GM21390 (cell line): ENCODE data around the gene GFPT1.

ENCODE experiments used
- ATAC-seq: cut with Tn5 transposase; IDR thresholded peaks from one replicate; pipeline ENCODE4 v1.9.1; 2021; ENCODE audit not compliant: unreplicated experiment

GFPT1 gene

GRCh38 chr2:69296421-69296820 is 90.6 kb downstream of the GFPT1 start:
- no peak for ATAC-seq

GRCh38 chr2:69292256-69292655 is 94.8 kb downstream of the GFPT1 start:
- no peak for ATAC-seq

- ATAC-seq = no peak
Measured at GRCh38 chr2:69291721-69292120, 95.3 kb downstream of the GFPT1 start.

GRCh38 chr2:69291004-69291650 is 95.9 kb downstream of the GFPT1 start:
- no peak for ATAC-seq

GRCh38 chr2:69288429-69288828 is 98.6 kb downstream of the GFPT1 start:
- ATAC-seq = no peak

GRCh38 chr2:69287544-69287943 is 99.5 kb downstream of the GFPT1 start:
- no peak for ATAC-seq

GRCh38 chr2:69285379-69285894 is 101.6 kb downstream of the GFPT1 start:
- no peak for ATAC-seq

- ATAC-seq = no peak
Measured at GRCh38 chr2:69280796-69281412, 106.1 kb downstream of the GFPT1 start.

GRCh38 chr2:69279931-69280681 is 106.9 kb downstream of the GFPT1 start:
- no peak for ATAC-seq

GRCh38 chr2:69279211-69279610 is 107.8 kb downstream of the GFPT1 start:
- ATAC-seq = no peak

- ATAC-seq = no peak
Measured at GRCh38 chr2:69278366-69278765, 108.7 kb downstream of the GFPT1 start.

- no peak for ATAC-seq
Measured at GRCh38 chr2:69275490-69275889, 111.5 kb downstream of the GFPT1 start.

- ATAC-seq = no peak
Measured at GRCh38 chr2:69272803-69273471, 114.1 kb downstream of the GFPT1 start.

- ATAC-seq = no peak
Measured at GRCh38 chr2:69271831-69272257, 115.2 kb downstream of the GFPT1 start.
